Measurements from ENCODE around the gene MRPL48.

MRPL48 gene

GRCh38 chr11:73783483-73784020 is 4.1 kb upstream of the MRPL48 start:
- TF ChIP-seq CTCF (IDR thresholded peaks at IDR 0.05), result no peak

- TF ChIP-seq CTCF (IDR thresholded peaks at IDR 0.05), result no peak
Measured at GRCh38 chr11:73784080-73784634, 3.5 kb upstream of the MRPL48 start.

GRCh38 chr11:73784734-73785133 is 2.9 kb upstream of the MRPL48 start:
- no peak for TF ChIP-seq CTCF (IDR thresholded peaks at IDR 0.05)

GRCh38 chr11:73787051-73787642 is 527 bp upstream of the MRPL48 start:
- no peak for TF ChIP-seq CTCF (IDR thresholded peaks at IDR 0.05)

GRCh38 chr11:73789279-73789670 is 1.6 kb downstream of the MRPL48 start:
- TF ChIP-seq CTCF (IDR thresholded peaks at IDR 0.05), result no peak

GRCh38 chr11:73792584-73792983 is 4.9 kb downstream of the MRPL48 start:
- no peak for TF ChIP-seq CTCF (IDR thresholded peaks at IDR 0.05)

- no peak for TF ChIP-seq CTCF (IDR thresholded peaks at IDR 0.05)
Measured at GRCh38 chr11:73795925-73796632, 8.4 kb downstream of the MRPL48 start.
